ENCODE results near the gene MAGI3.

MAGI3 gene

DNA sequence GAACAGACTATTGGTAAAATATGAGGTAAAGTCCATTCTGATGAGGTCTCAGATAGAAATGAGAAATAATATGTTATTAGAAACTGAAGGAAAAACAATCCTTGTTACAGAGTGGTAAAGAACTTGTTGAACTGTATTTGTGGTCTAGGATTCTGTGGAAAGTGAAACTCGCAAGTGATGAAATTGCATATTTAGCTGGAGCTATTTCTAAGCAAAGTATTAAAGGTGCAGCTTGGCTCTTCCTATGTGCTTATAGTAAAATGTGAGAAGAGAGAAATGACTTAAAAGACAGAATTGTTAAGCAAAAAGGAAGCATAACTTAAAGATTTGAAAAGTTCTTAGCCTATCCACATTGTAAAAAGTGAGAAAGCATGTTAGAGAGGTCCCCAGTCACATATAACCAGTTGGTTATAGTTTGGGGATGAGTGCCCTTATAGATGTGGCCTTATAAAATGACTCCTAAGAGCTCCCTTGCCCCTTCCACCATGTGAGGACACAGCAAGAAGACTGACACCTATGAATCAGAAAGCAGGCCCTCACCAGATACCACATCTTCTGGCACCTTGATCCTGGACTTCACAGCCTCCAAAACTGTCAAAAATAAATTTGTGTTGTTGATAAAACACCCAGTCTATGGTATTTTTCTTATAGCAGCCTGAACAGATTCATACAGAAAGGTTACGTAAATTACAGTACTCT lies 344.2 kb downstream of the MAGI3 start:
- Histone ChIP-seq H3K36me3 (peaks cover 26% of the 10 kb centered on the region; the same call in 1 of the 2 replicates), H3K27ac (no peak overlapping the region), H3K9me3 (ENCODE audit: severe bottlenecking) (no peaks in the 10 kb centered on the region), H3K4me3 (ENCODE audit: low read depth, low read length) (no peak overlapping the region), H3K27me3 (ENCODE audit: insufficient read depth, low read depth, severe bottlenecking) (no peaks in the 10 kb centered on the region)
- TF ChIP-seq, protein P1, sequence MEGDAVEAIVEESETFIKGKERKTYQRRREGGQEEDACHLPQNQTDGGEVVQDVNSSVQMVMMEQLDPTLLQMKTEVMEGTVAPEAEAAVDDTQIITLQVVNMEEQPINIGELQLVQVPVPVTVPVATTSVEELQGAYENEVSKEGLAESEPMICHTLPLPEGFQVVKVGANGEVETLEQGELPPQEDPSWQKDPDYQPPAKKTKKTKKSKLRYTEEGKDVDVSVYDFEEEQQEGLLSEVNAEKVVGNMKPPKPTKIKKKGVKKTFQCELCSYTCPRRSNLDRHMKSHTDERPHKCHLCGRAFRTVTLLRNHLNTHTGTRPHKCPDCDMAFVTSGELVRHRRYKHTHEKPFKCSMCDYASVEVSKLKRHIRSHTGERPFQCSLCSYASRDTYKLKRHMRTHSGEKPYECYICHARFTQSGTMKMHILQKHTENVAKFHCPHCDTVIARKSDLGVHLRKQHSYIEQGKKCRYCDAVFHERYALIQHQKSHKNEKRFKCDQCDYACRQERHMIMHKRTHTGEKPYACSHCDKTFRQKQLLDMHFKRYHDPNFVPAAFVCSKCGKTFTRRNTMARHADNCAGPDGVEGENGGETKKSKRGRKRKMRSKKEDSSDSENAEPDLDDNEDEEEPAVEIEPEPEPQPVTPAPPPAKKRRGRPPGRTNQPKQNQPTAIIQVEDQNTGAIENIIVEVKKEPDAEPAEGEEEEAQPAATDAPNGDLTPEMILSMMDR (IDR thresholded peaks at IDR 0.05; ENCODE audit: low read depth, low read length), result no peak
- no peak for DNase-seq
